ENCODE measurements around the gene SORCS2.

The SORCS2 gene

DNA sequence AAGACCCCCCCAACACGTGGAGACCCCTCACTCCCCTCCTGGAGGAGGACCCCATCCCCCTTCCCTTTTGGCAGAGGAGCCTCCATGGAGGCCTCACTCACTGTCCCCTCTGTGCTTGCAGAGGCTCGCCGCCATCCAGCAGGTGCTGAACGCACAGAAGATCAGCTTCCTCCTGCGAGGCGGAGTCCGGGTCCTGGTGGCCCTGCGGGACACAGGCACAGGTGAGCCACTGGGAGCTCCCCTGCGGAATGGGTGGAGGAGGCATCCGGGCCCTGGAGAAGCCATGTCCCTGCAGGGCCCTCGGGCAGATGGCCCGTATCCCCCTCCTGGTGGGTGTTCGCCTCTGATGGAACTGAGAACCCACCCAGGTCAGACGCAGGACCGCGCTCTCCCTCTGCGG is 540.9 kb downstream of the SORCS2 start:
- no peak for DNase-seq

DNA sequence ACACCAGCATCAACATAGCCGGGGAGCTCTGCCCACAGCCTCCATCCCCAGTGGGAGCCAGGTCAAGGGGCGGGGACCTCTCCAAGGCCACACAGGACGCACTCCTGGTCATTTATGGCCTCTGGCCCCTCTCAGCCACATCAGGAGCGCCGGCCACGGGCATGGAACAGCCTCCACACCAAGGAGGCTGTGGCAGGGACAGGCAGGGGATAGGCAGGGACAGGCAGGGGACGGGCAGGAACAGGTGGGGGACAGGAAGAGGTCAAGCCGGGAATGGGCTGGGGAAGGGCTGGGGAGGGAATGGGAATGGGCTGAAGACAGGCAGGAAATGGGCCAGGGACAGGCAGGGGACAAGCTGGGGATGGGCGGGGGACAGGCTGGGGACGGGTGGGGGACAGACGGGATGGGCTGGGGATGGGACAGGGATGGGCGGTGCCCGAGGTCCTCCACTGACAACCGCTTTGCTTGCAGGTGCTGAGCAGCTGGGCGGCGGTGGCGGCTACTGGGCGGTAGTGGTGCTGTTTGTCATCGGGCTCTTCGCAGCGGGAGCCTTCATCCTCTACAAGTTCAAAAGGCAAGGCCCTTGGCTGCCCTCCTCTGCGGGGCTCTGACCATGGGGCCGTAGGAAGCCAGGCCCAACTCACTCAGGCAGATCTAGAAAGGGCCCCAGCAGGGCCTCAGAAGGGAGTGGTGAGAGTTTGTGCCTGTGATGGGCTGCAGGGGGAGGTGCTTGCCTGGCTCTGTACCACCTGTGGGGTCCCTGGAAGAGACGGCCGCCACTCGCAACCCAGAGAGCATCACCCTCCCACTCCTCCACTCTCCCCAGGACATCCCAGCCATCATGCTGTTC is 541.7 kb downstream of the SORCS2 start:
- no peak for DNase-seq

DNA sequence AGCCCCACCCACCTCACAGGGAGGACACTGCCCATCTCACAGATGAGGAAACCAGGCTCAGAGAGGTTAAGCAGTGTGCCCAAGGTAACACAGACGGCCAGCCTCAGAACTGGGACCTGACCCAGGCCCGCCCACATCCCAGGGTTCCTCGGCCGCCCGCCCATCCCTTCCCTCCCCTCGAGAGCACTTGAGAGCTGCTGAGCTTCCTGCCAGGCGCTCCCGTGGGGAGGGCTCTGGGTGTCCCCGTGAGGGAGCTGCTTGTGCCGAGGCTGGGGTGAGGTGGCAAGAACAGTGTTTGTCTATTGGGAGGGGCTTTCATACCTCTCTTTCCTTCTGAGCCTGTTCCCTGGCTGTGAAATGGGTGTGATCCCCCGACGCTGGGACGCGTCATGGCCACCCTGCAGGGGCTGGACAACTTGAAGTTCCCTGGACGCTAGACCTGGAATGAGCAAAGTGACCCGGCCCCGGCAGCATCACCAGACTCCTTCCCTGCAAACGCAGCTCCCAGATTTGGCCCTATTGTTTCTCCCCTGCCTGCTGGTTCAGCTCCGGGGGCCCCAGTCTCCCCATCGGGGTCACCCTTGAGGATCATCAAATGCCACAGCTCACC is 542.4 kb downstream of the SORCS2 start:
- no peak for DNase-seq

DNA sequence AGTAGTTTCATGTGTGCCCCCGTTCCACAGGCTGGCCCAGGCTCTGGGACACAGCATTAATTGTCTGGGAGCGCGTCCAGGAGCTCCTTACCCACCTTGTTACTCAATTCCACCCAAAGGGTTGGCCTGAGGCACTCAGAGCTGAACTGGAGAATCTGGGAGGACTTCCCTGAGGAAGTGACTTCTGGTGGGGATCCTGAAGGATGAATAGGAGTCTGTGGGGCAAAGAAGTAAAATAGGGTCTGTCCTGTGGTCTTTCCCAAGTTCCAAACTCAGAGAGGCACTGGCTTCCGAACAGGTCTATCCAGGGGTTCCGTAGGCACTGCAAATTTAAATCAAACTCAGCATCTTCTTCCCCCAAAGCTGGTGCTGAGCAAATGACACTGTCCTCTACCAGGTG is 543.1 kb downstream of the SORCS2 start:
- no peak for DNase-seq

DNA sequence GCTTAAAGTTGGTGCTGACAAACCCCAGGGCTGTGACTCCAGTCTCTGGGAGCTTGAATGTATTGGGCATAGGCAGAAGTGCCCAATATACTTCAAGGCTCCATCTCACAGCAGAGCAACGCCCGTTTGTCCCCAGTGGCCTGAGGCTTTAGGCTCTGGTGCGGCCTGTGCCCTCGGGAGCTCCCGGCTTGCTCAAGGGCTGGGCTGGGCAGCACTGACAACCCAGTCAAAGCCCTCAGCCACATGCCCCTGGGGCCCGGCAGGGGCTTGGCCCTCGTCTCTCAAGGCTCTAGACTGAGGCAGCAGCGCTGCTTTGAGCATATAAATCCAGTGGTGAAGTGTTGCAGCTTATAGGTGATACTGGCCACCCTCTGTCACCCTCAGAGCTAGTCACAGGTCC is 543.6 kb downstream of the SORCS2 start:
- DNase-seq, result no peak

DNA sequence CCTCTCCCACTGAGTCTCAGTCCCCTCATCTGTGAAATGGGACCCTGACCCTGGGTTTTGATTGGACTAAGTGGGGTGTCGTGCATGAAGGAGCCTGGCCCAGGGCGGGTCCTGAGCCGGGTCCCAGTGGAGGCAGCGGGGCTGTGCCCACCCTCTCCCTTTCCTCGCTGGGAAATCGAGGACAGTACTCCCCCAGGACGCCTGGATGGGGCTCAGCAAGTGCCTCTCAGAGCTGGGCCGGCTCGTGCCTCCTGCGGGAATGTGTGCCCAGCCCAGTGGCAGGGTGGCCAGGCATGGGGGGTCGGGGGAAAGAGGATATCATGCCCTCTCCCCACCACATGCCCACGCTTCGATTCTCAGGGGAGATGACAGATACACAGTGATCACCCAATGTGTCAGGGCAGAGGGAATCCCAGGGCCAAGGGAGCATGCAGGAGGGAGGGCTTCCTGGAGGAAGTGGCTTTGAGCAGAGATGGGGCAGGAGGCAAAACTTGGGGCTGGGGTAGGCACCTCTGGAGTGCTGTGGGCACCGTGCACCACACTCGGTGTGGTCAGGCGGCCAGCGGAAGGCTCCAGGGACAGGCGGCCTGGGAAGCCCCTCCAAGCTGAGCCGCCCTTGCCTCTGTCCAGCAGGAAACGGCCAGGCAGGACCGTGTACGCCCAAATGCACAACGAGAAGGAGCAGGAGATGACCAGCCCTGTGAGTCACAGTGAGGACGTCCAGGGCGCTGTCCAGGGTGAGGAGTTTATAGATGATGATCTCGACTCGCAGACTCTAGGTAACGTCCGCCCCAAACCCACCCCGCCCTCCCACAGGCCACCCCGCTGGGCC is 544.3 kb downstream of the SORCS2 start:
- DNase-seq, result no peak

DNA sequence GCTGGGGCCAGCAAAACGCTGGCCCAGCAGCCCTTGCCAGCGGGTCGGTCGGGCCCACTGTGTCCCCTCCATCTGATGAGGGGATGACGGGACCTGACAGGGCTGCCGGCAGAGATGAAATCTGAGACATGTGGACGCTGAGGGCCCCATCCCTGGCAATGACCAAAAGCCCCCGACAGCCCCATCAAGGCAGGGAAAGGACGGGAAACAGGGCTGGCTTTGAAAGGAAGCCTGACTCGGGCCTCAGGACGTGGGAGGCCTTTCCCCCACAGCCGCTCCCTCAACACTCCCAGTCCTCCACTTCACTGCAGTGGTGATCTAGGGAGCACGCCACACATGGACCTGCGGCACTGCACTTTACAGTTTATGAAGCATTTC is 544.9 kb downstream of the SORCS2 start:
- DNase-seq, result no peak

DNA sequence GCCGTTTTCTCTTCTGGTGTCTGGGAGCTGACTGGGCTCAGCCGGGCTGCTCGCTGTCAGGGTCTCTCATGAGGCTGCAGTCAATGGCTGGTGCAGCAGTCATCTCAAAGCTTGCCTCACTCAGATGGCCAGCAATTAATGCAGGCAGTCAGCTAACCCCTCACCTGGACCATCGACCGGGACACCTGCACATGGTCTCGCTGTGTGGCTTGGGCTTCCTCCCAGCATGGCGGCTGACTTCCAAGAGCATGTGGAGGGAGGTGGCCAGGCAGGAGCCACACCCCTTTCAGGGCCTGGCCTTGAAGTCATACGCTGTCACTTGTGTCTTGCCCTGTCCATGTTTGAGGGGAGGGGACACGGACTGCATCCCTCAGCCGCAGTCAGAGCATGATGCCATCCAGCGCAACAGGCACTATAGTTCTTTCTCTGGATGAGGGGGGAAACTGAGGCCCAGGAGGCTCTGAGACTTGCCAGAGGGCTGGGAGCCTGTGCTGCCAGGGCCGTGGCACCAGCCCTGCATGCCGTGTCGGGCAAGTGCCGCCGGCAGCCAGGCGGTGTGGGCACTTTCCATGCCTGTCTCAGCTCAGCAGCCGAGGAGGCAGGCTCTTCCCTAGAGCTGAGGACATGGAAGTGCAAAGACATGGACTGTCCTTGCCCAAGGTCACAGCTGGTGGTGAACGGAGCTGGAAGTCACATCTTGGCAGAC is 545.6 kb downstream of the SORCS2 start:
- DNase-seq, result no peak

DNA sequence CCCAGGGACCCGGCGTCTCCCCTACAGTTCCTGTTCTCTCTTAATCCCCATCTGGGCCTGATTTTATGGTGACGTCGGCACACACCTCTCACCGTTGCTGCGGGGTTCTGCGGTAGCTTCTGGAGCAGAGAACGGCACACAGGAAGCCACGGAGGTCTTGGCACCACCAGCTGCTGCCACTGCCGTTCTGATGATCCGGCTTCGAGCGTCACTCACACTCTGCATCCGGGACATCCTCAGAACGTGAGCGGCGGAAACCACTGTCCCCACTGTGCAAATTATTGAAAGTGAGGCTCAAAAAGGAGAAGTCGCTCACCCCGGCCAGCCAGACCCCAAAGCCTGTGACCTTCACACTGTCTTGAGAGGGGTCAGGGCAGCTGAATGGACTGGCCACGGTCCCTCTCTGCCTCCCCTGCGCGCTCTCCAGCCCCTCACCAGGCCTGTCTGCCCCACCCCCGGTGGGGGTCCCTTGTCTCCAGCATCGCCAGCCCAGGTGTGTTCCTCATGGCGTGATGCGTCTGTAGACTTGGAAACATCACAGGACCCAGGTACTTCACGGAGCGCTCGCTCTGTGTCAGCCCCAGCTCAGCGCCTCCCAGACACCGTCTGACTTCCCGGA is 546.2 kb downstream of the SORCS2 start:
- DNase-seq, result no peak

DNA sequence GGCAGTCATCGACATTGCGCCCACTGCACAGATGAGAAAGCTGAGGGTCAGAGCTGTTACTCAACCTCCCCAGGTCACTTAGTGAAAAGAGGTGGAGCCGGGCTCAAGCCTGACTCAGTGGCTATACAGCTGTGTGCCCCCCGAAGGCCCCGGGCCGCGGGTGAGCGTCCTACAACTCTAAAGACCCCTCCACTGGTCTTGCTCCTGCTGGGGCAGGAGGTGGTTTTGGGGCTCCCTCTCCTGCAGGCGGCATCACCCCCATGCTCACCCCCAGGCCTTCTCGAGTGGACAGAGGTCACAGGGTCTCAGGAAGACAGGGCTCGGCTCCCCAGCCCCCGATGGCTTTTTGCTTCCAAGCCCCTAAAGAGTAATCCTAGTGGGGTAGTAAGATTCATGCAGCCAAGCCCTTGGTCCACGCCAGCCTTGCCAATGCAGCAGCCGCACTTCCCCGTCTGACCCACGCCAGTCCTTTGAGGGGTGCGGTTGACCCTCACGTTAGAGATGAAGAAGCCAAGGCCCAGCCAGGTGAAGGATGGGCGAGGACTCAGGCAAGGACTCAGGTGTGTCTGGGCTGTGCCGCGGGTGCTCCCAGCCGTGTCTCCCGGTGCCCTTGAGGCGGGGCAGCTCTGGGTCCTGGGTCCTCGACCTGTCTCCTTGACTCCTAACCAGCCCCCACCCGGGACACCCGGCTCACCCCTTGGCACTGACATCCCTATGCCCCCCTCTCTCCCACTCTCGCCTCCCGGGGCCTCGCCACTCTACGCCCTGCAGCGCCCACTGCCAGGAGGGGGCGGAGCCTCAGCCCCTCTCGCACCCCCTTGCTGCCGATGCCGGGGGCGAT is 547.0 kb downstream of the SORCS2 start:
- no peak for DNase-seq

DNA sequence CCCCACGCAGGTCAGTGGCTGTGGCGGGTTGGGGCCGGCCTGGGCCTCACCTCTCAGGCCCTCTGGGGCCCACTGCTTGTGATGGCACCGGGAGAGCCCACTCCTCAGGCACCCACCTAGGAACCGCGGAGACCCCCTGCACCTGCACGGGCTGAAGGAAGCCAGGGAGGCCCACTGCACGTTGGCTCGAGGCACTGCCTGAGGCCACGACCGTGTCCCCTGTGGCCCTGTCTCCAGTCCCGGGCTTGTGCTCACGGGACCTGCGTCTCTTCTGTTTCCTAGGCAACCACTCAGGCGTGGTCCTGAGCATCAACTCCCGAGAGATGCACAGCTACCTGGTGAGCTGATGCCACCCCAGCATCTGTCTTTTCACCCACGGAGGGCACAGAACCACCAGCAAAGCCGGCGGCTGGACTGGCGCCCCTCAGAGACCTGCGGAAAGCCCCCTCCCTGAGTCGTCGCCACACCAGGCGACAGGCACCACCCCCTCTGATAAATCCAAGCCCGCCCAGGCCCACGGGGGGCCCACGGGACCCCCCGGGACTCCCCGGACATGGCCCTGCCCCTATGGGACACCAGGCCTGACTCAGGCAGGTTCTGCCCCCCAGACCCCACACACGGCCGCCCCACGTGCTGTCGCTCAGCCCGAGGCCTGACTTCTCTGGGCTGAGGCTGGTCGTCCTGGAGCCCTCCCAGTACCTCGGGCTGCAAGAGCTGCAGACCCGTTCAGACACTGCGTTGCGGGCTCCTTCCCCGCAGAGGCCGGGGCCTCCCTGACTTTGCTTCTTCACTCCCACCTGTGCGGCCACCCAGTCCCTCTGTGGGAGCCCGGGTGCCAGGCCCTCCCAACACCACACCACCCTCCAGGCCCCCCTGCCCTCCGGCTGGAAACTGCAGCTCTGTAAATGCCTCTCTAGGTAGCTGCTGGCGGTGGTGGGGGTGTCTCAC is 547.9 kb downstream of the SORCS2 start:
- no peak for DNase-seq

DNA sequence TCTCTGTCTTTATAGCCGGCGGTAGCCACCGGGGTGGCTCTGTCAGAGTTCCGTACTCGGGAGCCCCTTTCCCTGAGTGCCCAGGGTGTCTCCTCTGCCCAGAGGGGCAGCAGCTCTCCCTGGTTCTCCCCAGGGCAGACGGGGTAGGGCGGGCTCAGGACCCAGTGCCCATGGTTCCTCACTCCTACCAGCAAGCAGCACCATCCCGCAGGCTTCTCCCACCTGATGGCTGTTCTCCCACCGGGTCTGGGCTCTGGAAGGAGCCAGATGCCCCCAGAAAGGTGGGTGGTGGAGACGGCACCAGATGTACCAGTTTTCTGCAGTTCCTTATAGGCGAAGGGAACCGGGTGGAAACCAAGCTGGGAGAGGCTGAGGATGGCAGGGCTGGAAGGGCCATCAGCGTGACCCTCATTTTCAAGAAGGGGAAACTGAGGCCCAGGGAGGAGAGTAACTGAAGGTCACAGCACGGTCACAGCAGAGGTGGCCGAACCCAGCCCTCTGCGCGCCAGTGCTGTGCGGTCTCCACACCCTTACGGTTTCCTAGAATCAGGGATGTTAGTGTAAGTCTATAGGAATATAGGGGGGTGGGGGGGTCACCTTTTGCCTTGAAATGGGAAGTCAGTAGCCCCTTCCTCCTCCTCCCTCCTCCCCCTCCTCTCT is 548.7 kb downstream of the SORCS2 start:
- DNase-seq, result no peak

DNA sequence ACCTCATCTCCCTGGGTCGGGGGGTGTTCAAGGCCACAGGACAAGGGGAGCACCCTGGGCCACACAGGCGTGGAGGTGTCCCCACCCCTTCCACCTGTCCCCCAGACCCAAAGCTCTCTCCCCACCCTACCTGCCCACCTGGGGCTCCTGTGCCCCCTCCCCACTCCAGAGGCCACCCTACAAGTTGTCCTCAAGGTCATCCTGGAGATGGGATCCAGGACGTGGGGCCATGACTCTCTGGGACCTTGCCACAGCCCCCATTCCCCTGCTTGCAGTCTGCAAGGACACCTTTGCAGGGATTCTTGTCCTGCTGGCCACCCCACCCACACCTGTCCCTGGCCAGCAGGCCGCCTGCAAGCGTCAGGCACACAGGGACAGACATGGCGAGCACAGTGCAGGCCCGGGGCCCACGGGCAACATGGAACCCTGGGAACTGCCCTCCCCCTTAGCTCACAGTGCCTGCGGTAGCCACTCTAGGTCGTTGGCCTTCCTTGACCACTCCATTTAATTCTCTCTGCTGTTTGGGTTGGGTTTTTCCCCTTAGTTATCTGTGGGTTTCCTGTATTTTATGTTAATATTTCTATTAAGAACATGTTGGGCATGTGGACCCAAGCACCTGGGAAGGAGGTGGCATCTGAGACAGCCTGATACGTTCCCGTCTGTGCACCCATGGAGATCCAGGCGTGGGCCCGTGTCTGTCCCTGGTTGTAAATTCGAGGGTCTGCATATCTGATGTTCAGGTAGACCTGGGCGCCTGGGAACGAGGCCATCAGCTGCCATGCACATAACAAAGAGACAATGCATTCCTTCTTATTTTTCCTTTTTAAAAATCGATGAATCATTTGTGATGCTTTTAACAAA is 549.8 kb downstream of the SORCS2 start:
- no peak for DNase-seq

DNA sequence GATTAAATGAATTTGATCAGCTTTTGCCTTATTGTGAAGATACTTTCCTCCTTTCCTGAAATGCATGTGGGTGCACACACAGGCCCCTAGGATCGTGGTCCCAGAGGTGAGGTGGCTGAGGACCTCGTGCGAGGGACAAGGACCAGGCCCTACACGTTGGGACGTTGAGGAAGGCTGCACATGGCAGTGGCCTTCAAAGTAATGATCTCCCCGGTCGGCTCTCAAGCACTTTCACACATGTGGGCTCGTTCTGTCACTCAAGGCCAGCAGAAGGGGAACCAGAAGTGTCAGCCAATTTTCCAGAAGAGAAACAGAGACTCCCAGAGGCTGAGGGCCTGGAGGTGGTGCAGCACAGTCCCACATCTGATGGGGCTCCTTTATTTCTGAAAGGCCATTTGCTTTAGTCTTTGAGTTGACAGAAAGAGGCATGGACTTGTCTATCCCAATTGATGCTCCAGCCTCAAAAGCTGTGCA is 550.5 kb downstream of the SORCS2 start:
- DNase-seq, result no peak

DNA sequence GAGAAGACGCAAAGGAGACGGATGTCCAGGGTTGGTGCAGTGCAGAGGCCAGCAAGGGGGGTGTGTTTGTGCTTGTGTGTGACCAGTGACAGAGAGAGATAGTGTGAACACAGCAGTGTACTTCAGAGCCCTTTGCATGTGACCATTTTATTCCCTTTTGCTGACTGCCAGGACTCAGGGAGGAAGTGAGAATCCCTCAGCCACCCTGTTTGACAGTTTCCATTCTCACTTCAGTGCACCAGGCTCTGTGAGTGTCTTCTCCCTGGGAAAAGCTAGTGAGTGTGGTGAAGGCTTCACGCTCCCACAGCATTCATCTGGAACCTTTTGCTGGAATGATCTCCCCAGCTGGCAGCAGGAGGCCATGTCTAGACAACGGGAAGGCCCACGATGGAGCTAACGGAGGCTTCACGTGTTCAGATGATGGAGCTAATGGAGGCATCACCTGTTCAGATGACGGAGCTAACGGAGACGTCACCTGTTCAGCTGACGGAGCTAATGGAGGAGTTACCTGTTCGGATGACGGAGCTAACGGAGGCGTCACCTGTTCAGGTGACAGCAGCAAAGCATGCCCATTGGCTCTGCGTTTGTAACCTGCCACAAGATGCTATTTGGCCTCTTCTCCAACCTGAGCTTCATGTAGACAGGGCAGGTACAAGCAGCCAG is 551.9 kb downstream of the SORCS2 start:
- no peak for DNase-seq

DNA sequence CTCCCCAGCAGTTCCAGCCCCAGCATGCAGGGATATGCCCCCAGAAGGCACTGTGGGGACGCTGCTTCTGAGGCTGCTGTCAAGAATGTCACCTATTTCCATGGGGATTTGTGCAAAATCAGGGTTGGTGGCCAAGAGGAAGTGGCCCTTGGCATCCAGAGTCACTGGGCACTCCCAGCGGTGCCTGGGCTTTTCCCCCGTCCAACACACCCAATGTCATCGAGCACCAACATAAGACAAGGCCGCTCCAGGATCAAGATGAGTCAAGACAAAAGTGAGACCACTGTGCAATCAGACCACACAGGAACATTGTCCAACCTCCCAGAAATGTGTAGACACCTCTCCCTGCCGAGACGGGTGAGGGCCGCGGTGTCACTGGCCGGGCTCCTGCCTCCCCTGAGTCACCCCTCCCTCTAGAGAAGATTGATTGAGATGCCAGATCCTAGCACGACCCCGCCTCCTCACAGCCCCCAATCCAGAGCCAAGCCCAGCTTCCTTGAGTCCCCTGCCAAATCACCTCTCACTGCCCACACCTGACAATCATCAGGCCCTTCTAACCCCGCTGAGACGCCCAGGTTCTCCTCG is 553.1 kb downstream of the SORCS2 start:
- DNase-seq, result no peak

DNA sequence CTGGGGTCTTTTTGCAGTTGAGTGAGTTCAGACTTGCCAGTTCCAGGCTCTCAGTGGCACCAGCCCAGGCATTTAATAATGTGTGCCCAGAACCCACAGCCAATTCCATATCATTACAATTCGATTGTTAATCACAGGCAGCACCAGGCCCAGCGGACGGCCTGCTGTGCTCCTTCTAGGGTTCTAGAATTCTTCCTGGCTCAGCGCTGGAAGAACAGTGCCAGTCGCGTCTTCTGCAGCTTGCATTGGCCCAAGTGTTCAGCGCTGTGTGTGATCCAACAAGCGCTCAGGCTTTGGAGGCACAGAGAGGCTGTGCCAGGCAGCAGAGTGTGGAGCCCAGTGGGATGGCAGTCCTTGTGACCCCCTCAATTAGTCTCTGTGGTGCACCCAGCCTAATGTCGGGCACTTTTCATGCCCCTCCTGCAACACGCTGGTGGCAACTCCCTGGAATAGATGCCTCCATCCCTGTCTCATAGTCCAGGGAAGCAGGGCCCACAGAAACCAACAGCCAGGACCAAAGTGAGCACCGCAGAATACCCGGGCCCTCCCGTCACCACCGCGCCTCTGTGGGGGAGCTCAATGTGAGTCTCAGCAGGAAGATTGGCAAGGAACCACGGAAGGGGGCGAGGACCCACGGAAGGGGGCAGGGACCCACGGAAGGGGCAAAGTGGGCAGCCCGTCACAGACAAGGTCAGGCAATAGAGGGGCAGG is 554.2 kb downstream of the SORCS2 start:
- no peak for DNase-seq

Measured in CD4-positive, alpha-beta T cell treated with Interferon gamma for 1 hour (primary cell).